GM04504 (cell line): ENCODE data around the gene SLC5A12.

ENCODE experiments used
- DNase-seq: peaks from one replicate; pipeline ENCODE4 v3.0.0-alpha.2; 2012; ENCODE audit warnings: low read depth

Gene SLC5A12

GRCh38 chr11:26721948-26722475 is at the start of gene SLC5A12:
Gene SLC5A12, minus strand, starts transcription at chr11:26722060. Its CDS starts 346 bp downstream, at chr11:26721714.
- DNase-seq = no peak

- no peak for DNase-seq
Observed at GRCh38 chr11:26769027-26769426, 47.2 kb upstream of the SLC5A12 start.

GRCh38 chr11:26767060-26767459 is 45.2 kb upstream of the SLC5A12 start:
- no peak for DNase-seq

- no peak for DNase-seq
Observed at GRCh38 chr11:26765323-26765722, 43.5 kb upstream of the SLC5A12 start.

GRCh38 chr11:26764825-26765224 is 43.0 kb upstream of the SLC5A12 start:
- no peak for DNase-seq

GRCh38 chr11:26764315-26764714 is 42.5 kb upstream of the SLC5A12 start:
- DNase-seq = no peak

- no peak for DNase-seq
Observed at GRCh38 chr11:26762089-26762488, 40.2 kb upstream of the SLC5A12 start.

GRCh38 chr11:26761361-26761809 is 39.5 kb upstream of the SLC5A12 start:
- no peak for DNase-seq

GRCh38 chr11:26757995-26758394 is 36.1 kb upstream of the SLC5A12 start:
- DNase-seq = no peak

GRCh38 chr11:26755762-26756161 is 33.9 kb upstream of the SLC5A12 start:
- no peak for DNase-seq

GRCh38 chr11:26753723-26754504 is 32.1 kb upstream of the SLC5A12 start:
- peak; percentile 54 for DNase-seq

GRCh38 chr11:26749927-26750326 is 28.1 kb upstream of the SLC5A12 start:
- DNase-seq = no peak

- no peak for DNase-seq
Observed at GRCh38 chr11:26743622-26744021, 21.8 kb upstream of the SLC5A12 start.

GRCh38 chr11:26742966-26743365 is 21.1 kb upstream of the SLC5A12 start:
- no peak for DNase-seq

GRCh38 chr11:26741036-26741435 is 19.2 kb upstream of the SLC5A12 start:
- DNase-seq = peak; percentile 41

- no peak for DNase-seq
Observed at GRCh38 chr11:26739366-26740073, 17.7 kb upstream of the SLC5A12 start.

GRCh38 chr11:26734691-26735090 is 12.8 kb upstream of the SLC5A12 start:
- DNase-seq = no peak

- no peak for DNase-seq
Observed at GRCh38 chr11:26731084-26731456, 9.2 kb upstream of the SLC5A12 start.

- DNase-seq = peak; percentile 3
Observed at GRCh38 chr11:26730414-26731083, 8.7 kb upstream of the SLC5A12 start.

GRCh38 chr11:26729284-26729683 is 7.4 kb upstream of the SLC5A12 start:
- no peak for DNase-seq

- no peak for DNase-seq
Observed at GRCh38 chr11:26726960-26727359, 5.1 kb upstream of the SLC5A12 start.

GRCh38 chr11:26719998-26720397 is 1.9 kb downstream of the SLC5A12 start:
- DNase-seq = no peak
